GM15510 (cell line): ENCODE measurements around the gene PCBP3.

Source experiments
- POLR2A ChIP-seq: IDR thresholded peaks from 3 replicates; pipeline ENCODE4 v1.6.1; 2011; ENCODE audit warnings: borderline replicate concordance; ENCODE audit not compliant: insufficient read length; ENCODE audit errors: extremely low read depth

PCBP3 gene

GRCh38 chr21:45954921-45955320, 311.4 kb downstream of the PCBP3 start:
- TF ChIP-seq POLR2A, result no peak

- TF ChIP-seq POLR2A, result no peak
Observed at GRCh38 chr21:45957551-45957950, 314.0 kb downstream of the PCBP3 start.

- TF ChIP-seq POLR2A, result no peak
Observed at GRCh38 chr21:45957981-45958600, 314.6 kb downstream of the PCBP3 start.

GRCh38 chr21:45959182-45959581, 315.7 kb downstream of the PCBP3 start:
- TF ChIP-seq POLR2A, result no peak

- TF ChIP-seq POLR2A, result no peak
Observed at GRCh38 chr21:45959779-45960390, 316.4 kb downstream of the PCBP3 start.

- no peak for TF ChIP-seq POLR2A
Observed at GRCh38 chr21:45962531-45963231, 319.2 kb downstream of the PCBP3 start.

GRCh38 chr21:45963232-45963570, 319.7 kb downstream of the PCBP3 start:
- TF ChIP-seq POLR2A, result no peak

GRCh38 chr21:45964649-45965048, 321.1 kb downstream of the PCBP3 start:
- TF ChIP-seq POLR2A, result no peak

- no peak for TF ChIP-seq POLR2A
Observed at GRCh38 chr21:45965084-45965809, 321.7 kb downstream of the PCBP3 start.

GRCh38 chr21:45966791-45967394, 323.4 kb downstream of the PCBP3 start:
- TF ChIP-seq POLR2A, result no peak

- TF ChIP-seq POLR2A, result no peak
Observed at GRCh38 chr21:45969921-45970673, 326.6 kb downstream of the PCBP3 start.

GRCh38 chr21:45970674-45971615, 327.4 kb downstream of the PCBP3 start:
- TF ChIP-seq POLR2A, result no peak
